Tibial nerve (tissue), 4 donors: ENCODE data around the gene FBXO45. TPM values are rescaled to one million over a fixed set of nuclear protein-coding genes. Genes with fewer than 3 reads are reported as not detected.

Source experiments
- DNase-seq, 2 donors: peaks; one replicate each; pipeline ENCODE4 v3.0.0-alpha.2; 2019; ENCODE audit warnings: low spot score in 2 of 2
- H3K27ac ChIP-seq, 4 donors: fragments of 200-600 bp; sonication (generic) in 3 of 4; one replicate each; pipeline ENCODE4 v1.5.1; 2017 to 2019; ENCODE audit warnings: mild to moderate bottlenecking in 1 of 4
- H3K27me3 ChIP-seq, 2 donors: fragments of 200-600 bp; sonication (generic) in 1 of 2; one replicate each; pipeline versions ENCODE4 v1.5.1 to v1.6.0; 2017 to 2019
- H3K36me3 ChIP-seq, 3 donors: fragments of 200-600 bp; sonication (generic); one replicate each; pipeline ENCODE4 v1.5.1; 2018 to 2019
- H3K4me1 ChIP-seq, 4 donors: fragments of 200-600 bp; sonication (generic) in 3 of 4; one replicate each; pipeline ENCODE4 v1.5.1; 2017 to 2019
- H3K4me3 ChIP-seq, 4 donors: fragments of 200-600 bp; sonication (generic) in 3 of 4; one replicate each; pipeline ENCODE4 v1.5.1; 2017 to 2019; ENCODE audit warnings: mild to moderate bottlenecking in 1 of 4, moderate library complexity in 1 of 4
- H3K9me3 ChIP-seq, 4 donors: fragments of 200-600 bp; sonication (generic) in 3 of 4; one replicate each; pipeline ENCODE4 v1.5.1; 2017 to 2019
- EP300 ChIP-seq, 2 donors: sonication (generic); formaldehyde crosslinking; IDR thresholded peaks; one replicate each; pipeline ENCODE4 v1.6.1; 2017; ENCODE audit warnings: antibody characterized with exemption in 2 of 2, mild to moderate bottlenecking in 1 of 2
- POLR2A ChIP-seq, 2 donors: fragments of 450-650 bp; IDR thresholded peaks; one replicate each; pipeline ENCODE4 v1.6.1; 2017; ENCODE audit warnings: antibody characterized with exemption in 2 of 2, mild to moderate bottlenecking in 2 of 2, moderate library complexity in 2 of 2
- WGBS, 2 donors: methylation state at CpG; one replicate each; pipeline ENCODE4 v1.1.5; 2018; 5-methylcytosine and 5-hydroxymethylcytosine counted together
- total RNA-seq, 4 donors: library from RNA; depleted of rRNA; stranded (reverse); fragments of >200 nt; gene quantifications; one replicate each; pipeline ENCODE4 v1.1.0, GENCODE V29; 2016
- TF ChIP-seq, protein P1 (sequence below), 5 experiments: fragments of 200-600 bp in 3 of 5; fragments of 450-650 bp in 2 of 5; sonication (generic) in 3 of 5; IDR thresholded peaks; one replicate each; pipeline ENCODE4 v1.5.1; 2016 to 2019; ENCODE audit warnings: antibody characterized with exemption in 5 of 5, mild to moderate bottlenecking in 3 of 5, moderate library complexity in 2 of 5

Gene FBXO45
- total RNA-seq, 4 donors from 2014 or later, result 7.8 to 14.9 (median 8.7) TPM

DNA sequence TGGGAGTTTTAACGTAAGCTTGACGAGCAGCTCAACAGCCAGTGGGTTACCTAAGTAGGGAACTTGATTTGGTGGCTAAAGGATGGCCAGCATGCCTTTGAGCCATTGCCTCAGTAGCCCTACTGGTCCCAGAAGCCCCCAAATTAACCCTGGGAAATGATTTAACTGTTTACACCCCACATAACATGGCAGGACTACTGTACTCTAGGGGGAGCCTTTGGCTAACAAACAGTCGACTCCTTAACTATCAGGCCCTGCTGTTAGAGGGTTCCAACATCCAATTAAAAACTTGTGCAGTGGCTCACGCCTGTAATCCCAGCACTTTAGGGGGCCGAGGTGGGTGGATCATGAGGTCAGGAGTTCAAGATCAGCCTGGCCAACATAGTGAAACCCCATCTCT lies 43.9 kb upstream of the FBXO45 start:
- Histone ChIP-seq H3K27ac (no peak overlapping the region), H3K4me3 (no peak overlapping the region), H3K27me3 (no peaks in the 10 kb centered on the region), H3K36me3 (no peaks in the 10 kb centered on the region), H3K4me1 (peaks cover 0 to 8% (median 0%) of the 10 kb centered on the region in 4 donors), H3K9me3 (peaks cover 0 to 38% (median 4%) of the 10 kb centered on the region in 4 donors)
- TF ChIP-seq EP300 (IDR thresholded peaks at IDR 0.05) (no peak), POLR2A (IDR thresholded peaks at IDR 0.05) (no peak)
- TF ChIP-seq, protein P1, sequence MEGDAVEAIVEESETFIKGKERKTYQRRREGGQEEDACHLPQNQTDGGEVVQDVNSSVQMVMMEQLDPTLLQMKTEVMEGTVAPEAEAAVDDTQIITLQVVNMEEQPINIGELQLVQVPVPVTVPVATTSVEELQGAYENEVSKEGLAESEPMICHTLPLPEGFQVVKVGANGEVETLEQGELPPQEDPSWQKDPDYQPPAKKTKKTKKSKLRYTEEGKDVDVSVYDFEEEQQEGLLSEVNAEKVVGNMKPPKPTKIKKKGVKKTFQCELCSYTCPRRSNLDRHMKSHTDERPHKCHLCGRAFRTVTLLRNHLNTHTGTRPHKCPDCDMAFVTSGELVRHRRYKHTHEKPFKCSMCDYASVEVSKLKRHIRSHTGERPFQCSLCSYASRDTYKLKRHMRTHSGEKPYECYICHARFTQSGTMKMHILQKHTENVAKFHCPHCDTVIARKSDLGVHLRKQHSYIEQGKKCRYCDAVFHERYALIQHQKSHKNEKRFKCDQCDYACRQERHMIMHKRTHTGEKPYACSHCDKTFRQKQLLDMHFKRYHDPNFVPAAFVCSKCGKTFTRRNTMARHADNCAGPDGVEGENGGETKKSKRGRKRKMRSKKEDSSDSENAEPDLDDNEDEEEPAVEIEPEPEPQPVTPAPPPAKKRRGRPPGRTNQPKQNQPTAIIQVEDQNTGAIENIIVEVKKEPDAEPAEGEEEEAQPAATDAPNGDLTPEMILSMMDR (IDR thresholded peaks at IDR 0.05), result no peak
- WGBS, 2 donors, result 51 to 57% methylated on average over 5 of the region's 5 CpGs
- no peak for DNase-seq

DNA sequence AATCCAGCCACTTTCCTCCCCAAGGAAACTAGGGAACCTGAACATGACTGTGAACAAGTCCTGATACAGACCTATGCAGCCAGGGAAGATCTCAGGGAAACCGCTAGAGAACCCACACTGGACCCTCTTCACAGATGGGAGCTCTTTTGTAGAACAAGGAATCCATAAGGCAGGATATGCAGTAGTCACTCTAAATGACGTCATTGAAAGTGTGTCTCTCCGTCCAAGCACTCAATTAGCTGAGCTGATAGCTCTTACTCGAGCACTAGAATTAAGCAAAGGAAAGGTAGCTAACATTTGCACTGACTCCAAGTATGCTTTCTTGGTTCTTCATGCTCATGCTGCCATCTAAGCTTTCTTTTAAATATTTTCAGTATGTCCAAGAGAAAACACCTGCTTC lies 43.3 kb upstream of the FBXO45 start:
- Histone ChIP-seq H3K4me3 (no peak overlapping the region), H3K9me3 (peaks cover 0 to 32% (median 2%) of the 10 kb centered on the region in 4 donors), H3K27ac (no peak overlapping the region), H3K27me3 (no peaks in the 10 kb centered on the region), H3K4me1 (peaks cover 0 to 8% (median 0%) of the 10 kb centered on the region in 4 donors), H3K36me3 (no peaks in the 10 kb centered on the region)
- TF ChIP-seq, protein P1 (IDR thresholded peaks at IDR 0.05), result no peak
- TF ChIP-seq POLR2A (IDR thresholded peaks at IDR 0.05) (no peak), EP300 (IDR thresholded peaks at IDR 0.05) (no peak)
- DNase-seq, result no peak
- 76 to 82% methylated on average over 4 of the region's 4 CpGs for WGBS, 2 donors

DNA sequence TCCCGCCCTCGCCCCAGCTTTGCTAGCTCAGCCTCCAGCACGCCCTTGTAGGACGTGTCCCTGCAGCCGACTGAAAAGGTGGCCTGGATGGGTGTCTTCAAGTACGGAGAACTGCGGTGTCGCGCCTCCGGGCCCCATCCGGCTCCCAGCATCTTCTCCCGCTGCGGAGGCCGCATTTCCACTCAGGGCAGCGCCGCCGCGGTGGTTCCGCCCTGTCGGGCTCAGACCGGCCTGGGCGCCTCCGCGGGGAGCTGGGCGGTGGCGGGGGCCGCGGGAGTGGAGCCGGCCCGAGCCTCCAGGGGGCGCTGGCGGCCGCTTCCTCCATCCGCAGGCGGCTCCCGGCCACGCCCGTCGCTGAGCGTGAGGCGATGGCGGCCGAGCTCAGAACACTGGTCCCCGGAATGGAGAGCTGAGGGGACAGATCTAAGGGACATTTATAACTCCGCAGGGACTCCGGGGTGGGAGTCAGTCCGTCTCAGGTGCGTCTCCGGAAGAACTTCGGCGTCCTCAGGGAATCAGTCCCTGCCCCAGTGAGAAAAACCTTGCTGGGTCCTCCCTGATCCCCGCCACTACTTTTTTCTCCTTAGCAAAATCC lies 39.7 kb upstream of the FBXO45 start:
- H3K27me3 ChIP-seq, result peaks cover 0 to 9% of the 10 kb centered on the region in 2 donors
- 6 to 33% methylated on average over 14 to 51 of the region's 52 CpGs for WGBS, 2 donors
- H3K9me3 ChIP-seq, result no peaks in the 10 kb centered on the region
- TF ChIP-seq, protein P1 (IDR thresholded peaks at IDR 0.05), result peak; percentile 52 to 78 (median 77)
- TF ChIP-seq EP300 (IDR thresholded peaks at IDR 0.05) (no peak), POLR2A (IDR thresholded peaks at IDR 0.05) (no peak)
- peaks cover 0 to 8% (median 0%) of the 10 kb centered on the region in 4 donors for H3K4me1 ChIP-seq
- H3K27ac ChIP-seq, result peak overlapping the region in 2 of 4 donors; percentile 15 to 56
- no peaks in the 10 kb centered on the region for H3K36me3 ChIP-seq
- DNase-seq, result peak in 1 of 2 donors; percentile 27
- H3K4me3 ChIP-seq, result peak overlapping the region; percentile 15 to 52 (median 27)

DNA sequence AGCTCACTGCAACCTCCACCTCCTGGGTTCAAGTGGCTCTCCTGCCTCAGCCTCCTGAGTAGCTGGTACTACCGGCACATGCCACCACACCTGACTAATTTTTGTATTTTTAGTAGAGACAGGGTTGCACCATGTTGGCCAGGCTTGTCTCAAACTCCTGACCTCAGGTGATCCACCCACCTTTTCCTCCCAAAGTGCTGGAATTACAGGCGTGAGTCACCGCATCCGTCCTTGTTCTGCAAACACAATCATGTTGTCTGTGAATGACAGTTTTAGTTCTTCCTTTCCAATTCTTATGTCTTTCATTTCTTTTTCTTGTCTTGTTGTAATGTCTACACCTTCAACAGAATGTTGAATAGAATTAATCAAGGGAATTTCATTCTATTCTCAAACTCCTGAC lies 37.0 kb upstream of the FBXO45 start:
- TF ChIP-seq, protein P1 (IDR thresholded peaks at IDR 0.05), result no peak
- TF ChIP-seq POLR2A (IDR thresholded peaks at IDR 0.05) (no peak), EP300 (IDR thresholded peaks at IDR 0.05) (no peak)
- 72 to 92% methylated on average over 4 of the region's 4 CpGs for WGBS, 2 donors
- peaks cover 0 to 8% (median 0%) of the 10 kb centered on the region in 4 donors for H3K4me1 ChIP-seq

DNA sequence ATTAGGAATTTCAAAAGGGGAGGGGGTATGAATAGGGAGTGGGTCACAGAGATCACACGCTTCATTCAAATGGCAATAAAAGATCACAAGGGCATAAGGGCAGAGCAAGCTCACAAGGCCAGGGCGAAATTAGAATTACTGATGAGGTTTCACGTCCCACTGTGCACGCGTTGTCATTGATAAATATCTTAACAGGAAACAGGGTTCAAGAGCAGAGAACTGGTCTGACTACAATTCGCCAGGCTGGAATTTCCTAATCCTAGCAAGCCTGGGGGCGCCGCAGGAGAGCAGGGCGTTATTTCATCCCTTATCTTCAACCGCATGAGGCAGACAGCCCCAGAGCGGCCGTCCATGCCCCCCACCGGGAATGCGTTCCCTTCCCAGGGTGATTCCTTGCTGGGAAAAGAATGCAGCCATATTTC lies 35.2 kb upstream of the FBXO45 start:
- no peak overlapping the region for H3K27ac ChIP-seq
- H3K4me1 ChIP-seq, result peaks cover 0 to 8% (median 0%) of the 10 kb centered on the region in 4 donors
- DNase-seq, result no peak
- H3K27me3 ChIP-seq, result peaks cover 0 to 9% of the 10 kb centered on the region in 2 donors
- no peak for TF ChIP-seq EP300 (IDR thresholded peaks at IDR 0.05)
- no peak for TF ChIP-seq POLR2A (IDR thresholded peaks at IDR 0.05)
- TF ChIP-seq, protein P1 (IDR thresholded peaks at IDR 0.05), result no peak
- 31 to 33% methylated on average over 14 of the region's 14 CpGs for WGBS, 2 donors
- H3K36me3 ChIP-seq, result no peaks in the 10 kb centered on the region
- H3K4me3 ChIP-seq, result no peak overlapping the region
- H3K9me3 ChIP-seq, result no peaks in the 10 kb centered on the region

More for the DNA sequence above, 37.0 kb upstream of the FBXO45 start:
- no peak overlapping the region for H3K27ac ChIP-seq
- H3K4me3 ChIP-seq, result no peak overlapping the region
- H3K27me3 ChIP-seq, result peaks cover 0 to 9% of the 10 kb centered on the region in 2 donors
- H3K9me3 ChIP-seq, result no peaks in the 10 kb centered on the region
- no peaks in the 10 kb centered on the region for H3K36me3 ChIP-seq
- no peak for DNase-seq
